HepG2 (cell line): ENCODE results near the gene C1orf21. TPM values are rescaled to one million over a fixed set of nuclear protein-coding genes. Genes with fewer than 3 reads are reported as not detected.

ENCODE experiments used
- ATAC-seq: fragments of 200-7000 bp; cut with Tn5 transposase; 3 replicates; pipeline ENCODE4 v1.9.1; 2020; ENCODE audit warnings: mild to moderate bottlenecking, moderate library complexity
- BruUV-seq: library from RNA; stranded (reverse); fragments of 400-500 nt; replicated peaks from 2 replicates; lab custom pipeline; 2021; lab: Mats Ljungman, UMichigan
- CTCF ChIA-PET: fragments of 300-600 bp; formaldehyde crosslinking; extraction: SDS; loops from one replicate; lab custom pipeline; 2021; ENCODE audit warnings: low total read pairs, inconsistent platforms, low intra/inter-chr PET ratio; lab: Yijun Ruan, JAX
- POLR2A ChIA-PET: fragments of 350-600 bp; sonication (Branson Sonifier 250); formaldehyde crosslinking; loops from one replicate; lab custom pipeline; 2020; ENCODE audit warnings: antibody characterized with exemption, inconsistent platforms; lab: Yijun Ruan, JAX
- DNase-seq: peaks from one replicate; pipeline ENCODE4 v3.0.0-alpha.2; 2015; ENCODE audit warnings: low spot score
- FAIRE-seq: peaks from 3 replicates; lab custom pipeline; 2011; peaks lifted over from hg19 to GRCh38; lab: Jason Lieb, UNC
- H2AFZ ChIP-seq: one replicate; pipeline ENCODE4 v1.6.1; 2011; ENCODE audit warnings: low read length, inconsistent platforms
- H3K27ac ChIP-seq: fragments of 300-600 bp; 3 replicates; pipeline ENCODE4 v1.8.0; 2011; ENCODE audit warnings: mixed run types, mild to moderate bottlenecking, mixed read lengths, low read length, inconsistent platforms; ENCODE audit not compliant: insufficient read depth; ENCODE audit errors: extremely low read length
- H3K27me3 ChIP-seq, 2 experiments: fragments of 200-600 bp in 1 of 2; 2 replicates in 1 of 2; 3 replicates in 1 of 2; pipeline versions ENCODE4 v1.6.0 to v1.8.0; 2011; ENCODE audit warnings: low read length in 2 of 2, mild to moderate bottlenecking in 2 of 2, moderate library complexity in 2 of 2, inconsistent platforms in 1 of 2; ENCODE audit not compliant: insufficient read depth in 2 of 2, control insufficient read depth in 1 of 2
- H3K36me3 ChIP-seq, 2 experiments: fragments of 200-600 bp in 1 of 2; replicated peaks in 1 of 2; 2 replicates in 1 of 2; 3 replicates in 1 of 2; pipeline versions ENCODE4 v1.5.1 to v1.8.0; 2011; ENCODE audit warnings: low read length in 2 of 2, inconsistent platforms in 1 of 2; ENCODE audit not compliant: insufficient read depth in 2 of 2, control insufficient read depth in 1 of 2
- H3K4me1 ChIP-seq: 2 replicates; pipeline ENCODE4 v1.5.1; 2012; ENCODE audit warnings: low read length, inconsistent platforms; ENCODE audit not compliant: insufficient read depth
- H3K4me2 ChIP-seq: 2 replicates; pipeline ENCODE4 v1.6.0; 2011; ENCODE audit warnings: low read depth, low read length, inconsistent platforms
- H3K4me3 ChIP-seq, 3 experiments: fragments of 200-600 bp in 1 of 3; sonication (generic), shearing (Covaris generic) in 1 of 3; replicated peaks in 1 of 3; 2 replicates each; pipeline ENCODE4 v1.5.1; 2011 to 2016; ENCODE audit warnings: low read length in 3 of 3, inconsistent platforms in 2 of 3, low read depth in 2 of 3, mild to moderate bottlenecking in 2 of 3, control low read depth in 1 of 3, mixed read lengths in 1 of 3; ENCODE audit not compliant: insufficient read depth in 1 of 3
- H3K79me2 ChIP-seq: one replicate; pipeline ENCODE4 v1.6.1; 2011; ENCODE audit warnings: low read length, inconsistent platforms; ENCODE audit not compliant: insufficient read depth
- H3K9ac ChIP-seq: 2 replicates; pipeline ENCODE4 v1.6.0; 2011; ENCODE audit warnings: mild to moderate bottlenecking, low read depth, low read length, inconsistent platforms; ENCODE audit not compliant: insufficient read depth
- H3K9me3 ChIP-seq: 2 replicates; pipeline ENCODE4 v1.5.1; 2012; ENCODE audit warnings: mild to moderate bottlenecking, low read length
- H4K20me1 ChIP-seq: 2 replicates; pipeline ENCODE4 v1.6.0; 2011; ENCODE audit warnings: inconsistent platforms, mild to moderate bottlenecking, low read length, moderate library complexity; ENCODE audit not compliant: insufficient read depth
- EED ChIP-seq: sonication (generic); formaldehyde crosslinking; IDR thresholded peaks from 2 replicates; pipeline ENCODE4 v1.5.0; 2020; ENCODE audit warnings: mild to moderate bottlenecking, missing genetic modification reagents
- HDAC1 ChIP-seq: sonication (generic); formaldehyde crosslinking; IDR thresholded peaks from 2 replicates; pipeline ENCODE4 v1.5.1; 2020; ENCODE audit warnings: mild to moderate bottlenecking, missing genetic modification reagents
- MIER2 ChIP-seq: IDR thresholded peaks from 2 replicates; pipeline ENCODE4 v1.6.1; 2016; ENCODE audit warnings: missing biosample characterization, missing genetic modification reagents
- ZNF235 ChIP-seq: sonication (generic); formaldehyde crosslinking; IDR thresholded peaks from 2 replicates; pipeline ENCODE4 v1.8.1; 2023; ENCODE audit warnings: mild to moderate bottlenecking, missing genetic modification reagents, borderline replicate concordance
- ZNF260 ChIP-seq: sonication (generic); formaldehyde crosslinking; IDR thresholded peaks from 2 replicates; pipeline ENCODE4 v1.4.0; 2020; ENCODE audit warnings: missing genetic modification reagents, low read depth, mild to moderate bottlenecking, borderline replicate concordance
- ZNF318 ChIP-seq: sonication (generic); formaldehyde crosslinking; IDR thresholded peaks from 2 replicates; pipeline ENCODE4 v1.4.0; 2020; ENCODE audit warnings: mild to moderate bottlenecking, missing genetic modification reagents
- ZNF329 ChIP-seq: sonication (generic); formaldehyde crosslinking; IDR thresholded peaks from 2 replicates; pipeline ENCODE4 v1.9.0; 2021; ENCODE audit warnings: low read depth, mild to moderate bottlenecking, missing genetic modification reagents
- ZNF510 ChIP-seq: sonication (generic); formaldehyde crosslinking; IDR thresholded peaks from 2 replicates; pipeline ENCODE4 v1.4.0; 2020; ENCODE audit warnings: low read depth, mild to moderate bottlenecking, missing genetic modification reagents
- WGBS: methylation state at CpG from one replicate; pipeline ENCODE4 v1.1.6; 2017; ENCODE audit warnings: low lambda C conversion rate; 5-methylcytosine and 5-hydroxymethylcytosine counted together
- in situ Hi-C: cut with HindIII; loops from 2 replicates; pipeline ENCODE4 v1.10.0; 2017; ENCODE audit warnings: low pct_unique_long_range_greater_than_20kb; ENCODE audit not compliant: extremely low pct_ligation_motif_present
- intact Hi-C: fragments of 100-400 bp; cut with micrococcal nuclease; formaldehyde crosslinking; loops from one replicate; pipeline ENCODE4 v1.10.0; 2022; ENCODE audit not compliant: unreplicated experiment
- polyA plus RNA-seq, 8 experiments: library from polyadenylated mRNA; depleted of rRNA in 3 of 8; stranded (reverse) in 7 of 8; unstranded in 1 of 8; fragments of >200 nt; fragmentation: Illumina TruSeq in 4 of 8; extraction: Trizol in 4 of 8; gene quantifications; 2 replicates each; pipeline versions ENCODE4 v1.2.1 to v1.2.3, GENCODE V29; 2011 to 2016; ENCODE audit warnings: low read depth in 4 of 8, missing spikeins in 1 of 8, mixed read lengths in 1 of 8; ENCODE audit not compliant: insufficient read depth in 1 of 8
- total RNA-seq, 5 experiments: library from RNA; depleted of rRNA; stranded (reverse); fragments of >200 nt; fragmentation: Illumina TruSeq; extraction: Trizol; gene quantifications; 2 replicates each; pipeline ENCODE4 v1.2.3, GENCODE V29; 2016; ENCODE audit warnings: low read depth in 1 of 5

C1orf21 gene
- total and polyA plus RNA-seq, 2 of the 13 experiments (the other 11 are each of a cell fraction or from before 2014, with no cell fraction given) = not detected

- intact Hi-C loops (no loop called here), in situ Hi-C loops (no loop called here)
- no peaks in the 10 kb centered on the region for H4K20me1 ChIP-seq
- TF ChIP-seq ZNF329 (no peak), ZNF235 (CRISPR knock-in tag) (no peak), MIER2 (CRISPR knock-in tag) (no peak)
- FAIRE-seq = no peak
- H3K27ac ChIP-seq = no peak overlapping the region
- BruUV-seq = no TSS peak
- no peak overlapping the region for H3K4me3 ChIP-seq
- no peak overlapping the region for H3K4me2 ChIP-seq
- H2AFZ ChIP-seq = no peak overlapping the region
- no peak overlapping the region for H3K9ac ChIP-seq
- H3K36me3 ChIP-seq = no peaks in the 10 kb centered on the region
- WGBS = 4% methylated on average over 3 of the region's 3 CpGs
- H3K9me3 ChIP-seq = no peaks in the 10 kb centered on the region
- H3K4me1 ChIP-seq = no peaks in the 10 kb centered on the region
- DNase-seq = no peak
- POLR2A ChIA-PET = no interaction called here
- no peaks in the 10 kb centered on the region for H3K79me2 ChIP-seq
- CTCF ChIA-PET = no interaction called here
- no peak for ATAC-seq
- no peaks in the 10 kb centered on the region for H3K27me3 ChIP-seq
These were observed 170.9 kb downstream of the C1orf21 start for GRCh38 chr1:184557423-184558347.

GRCh38 chr1:184558691-184559090 is 171.9 kb downstream of the C1orf21 start:
- no peaks in the 10 kb centered on the region for H3K79me2 ChIP-seq
- no peaks in the 10 kb centered on the region for H3K27me3 ChIP-seq
- H3K36me3 ChIP-seq = no peaks in the 10 kb centered on the region
- in situ Hi-C loops (no loop called here), intact Hi-C loops (no loop called here)
- H3K9me3 ChIP-seq = no peaks in the 10 kb centered on the region
- no TSS peak for BruUV-seq
- no peaks in the 10 kb centered on the region for H3K4me1 ChIP-seq
- DNase-seq = no peak
- FAIRE-seq = no peak
- ATAC-seq = no peak
- no peak overlapping the region for H3K4me3 ChIP-seq
- H3K27ac ChIP-seq = no peak overlapping the region
- ChIA-PET POLR2A (no interaction called here), CTCF (no interaction called here)
- no peak overlapping the region for H3K4me2 ChIP-seq
- no peak overlapping the region for H2AFZ ChIP-seq
- H4K20me1 ChIP-seq = no peaks in the 10 kb centered on the region
- no peak overlapping the region for H3K9ac ChIP-seq
- no peak for TF ChIP-seq EED (CRISPR knock-in tag)
- no peak for TF ChIP-seq ZNF510 (CRISPR knock-in tag)
- no peak for TF ChIP-seq HDAC1 (CRISPR knock-in tag)
- no peak for TF ChIP-seq ZNF260 (CRISPR knock-in tag)
- TF ChIP-seq ZNF318 (CRISPR knock-in tag) = no peak
